Naive B cell (primary cell): Measurements from ENCODE around the gene RALGPS1. TPM values are rescaled to one million over a fixed set of nuclear protein-coding genes. Genes with fewer than 3 reads are reported as not detected.

Source experiments
- ATAC-seq, 2 donors: fragments of 150-1000 bp; cut with Tn5 transposase; 2 replicates each; pipeline ENCODE4 v1.10.0; 2021; ENCODE audit warnings: low read depth in 2 of 2, mild to moderate bottlenecking in 2 of 2, moderate library complexity in 2 of 2
- DNase-seq: peaks from one replicate; pipeline ENCODE4 v3.0.0; 2022
- H3K27ac Mint-ChIP-seq, 6 donors: one replicate each; pipeline ENCODE4 v1.8.0; 2020 to 2022; ENCODE audit warnings: mild to moderate bottlenecking in 6 of 6, mixed read lengths in 6 of 6, moderate library complexity in 5 of 6, inconsistent platforms in 2 of 6
- H3K27me3 Mint-ChIP-seq, 3 donors: one replicate each; pipeline ENCODE4 v1.8.0; 2021 to 2022; ENCODE audit warnings: mixed read lengths in 3 of 3, mild to moderate bottlenecking in 1 of 3
- H3K36me3 Mint-ChIP-seq, 2 donors: one replicate each; pipeline ENCODE4 v1.8.0; 2020 to 2022; ENCODE audit warnings: mixed read lengths in 2 of 2, inconsistent platforms in 1 of 2, mild to moderate bottlenecking in 1 of 2
- H3K4me1 Mint-ChIP-seq, 3 donors: one replicate each; pipeline ENCODE4 v1.8.0; 2020 to 2022; ENCODE audit warnings: mixed read lengths in 3 of 3, inconsistent platforms in 1 of 3, mild to moderate bottlenecking in 1 of 3, moderate library complexity in 1 of 3
- H3K4me3 Mint-ChIP-seq, 8 donors: one replicate each; pipeline ENCODE4 v1.8.0; 2020 to 2022; ENCODE audit warnings: mild to moderate bottlenecking in 8 of 8, mixed read lengths in 8 of 8, moderate library complexity in 8 of 8, inconsistent platforms in 2 of 8
- H3K9me3 Mint-ChIP-seq, 7 donors: one replicate each; pipeline ENCODE4 v1.8.0; 2020 to 2022; ENCODE audit warnings: mixed read lengths in 7 of 7, mild to moderate bottlenecking in 5 of 7, inconsistent platforms in 2 of 7, moderate library complexity in 1 of 7
- polyA plus RNA-seq, 6 donors: library from polyadenylated mRNA; unstranded; fragments of 300-500 nt; fragmentation: Illumina TruSeq; gene quantifications; one replicate each; pipeline ENCODE4 v1.2.3, GENCODE V29; 2021; ENCODE audit warnings: low read depth in 6 of 6

The RALGPS1 gene
- polyA plus RNA-seq, 6 donors from 2014 or later: 3.0 to 7.9 (median 5.4) TPM

- no peaks in the 10 kb centered on the region for H3K36me3 Mint-ChIP-seq
- DNase-seq: no peak
- no peak for ATAC-seq
Observed at GRCh38 chr9:126947529-126947928, 32.9 kb downstream of the RALGPS1 start.

GRCh38 chr9:126952205-126952977 is 37.8 kb downstream of the RALGPS1 start:
- no peaks in the 10 kb centered on the region for H3K9me3 Mint-ChIP-seq
- ATAC-seq: no peak
- no peaks in the 10 kb centered on the region for H3K27me3 Mint-ChIP-seq
- peaks cover 0 to 14% (median 6%) of the 10 kb centered on the region in 3 donors for H3K4me1 Mint-ChIP-seq
- H3K4me3 Mint-ChIP-seq: peak overlapping the region in 1 of 8 donors; percentile 21
- peak overlapping the region in 3 of 6 donors; percentile 29 to 97 (median 67) for H3K27ac Mint-ChIP-seq
- DNase-seq: no peak
- peaks cover 0 to 4% of the 10 kb centered on the region in 2 donors for H3K36me3 Mint-ChIP-seq

More at GRCh38 chr9:126947529-126947928, 32.9 kb downstream of the RALGPS1 start:
- Mint-ChIP-seq H3K27me3 (no peaks in the 10 kb centered on the region), H3K4me1 (peaks cover 0 to 17% (median 10%) of the 10 kb centered on the region in 3 donors), H3K27ac (peak overlapping the region in 1 of 6 donors; percentile 26), H3K4me3 (no peak overlapping the region), H3K9me3 (no peaks in the 10 kb centered on the region)

- no peaks in the 10 kb centered on the region for H3K9me3 Mint-ChIP-seq
- no peak for DNase-seq
- H3K4me3 Mint-ChIP-seq: no peak overlapping the region
- ATAC-seq: no peak
- H3K27me3 Mint-ChIP-seq: no peaks in the 10 kb centered on the region
- no peak overlapping the region for H3K27ac Mint-ChIP-seq
- H3K36me3 Mint-ChIP-seq: peaks cover 0 to 4% of the 10 kb centered on the region in 2 donors
- peaks cover 0 to 14% (median 6%) of the 10 kb centered on the region in 3 donors for H3K4me1 Mint-ChIP-seq
Observed at GRCh38 chr9:126953041-126953809, 38.6 kb downstream of the RALGPS1 start.

GRCh38 chr9:126955811-126956210 is 41.2 kb downstream of the RALGPS1 start:
- no peak overlapping the region for H3K4me3 Mint-ChIP-seq
- ATAC-seq (no peak), DNase-seq (no peak)
- no peaks in the 10 kb centered on the region for H3K27me3 Mint-ChIP-seq
- H3K27ac Mint-ChIP-seq: no peak overlapping the region
- peaks cover 0 to 28% (median 25%) of the 10 kb centered on the region in 3 donors for H3K4me1 Mint-ChIP-seq
- peaks cover 0 to 4% of the 10 kb centered on the region in 2 donors for H3K36me3 Mint-ChIP-seq
- H3K9me3 Mint-ChIP-seq: no peaks in the 10 kb centered on the region

GRCh38 chr9:126956917-126957686 is 42.5 kb downstream of the RALGPS1 start:
- DNase-seq: no peak
- Mint-ChIP-seq H3K36me3 (peaks cover 0 to 4% of the 10 kb centered on the region in 2 donors), H3K4me3 (no peak overlapping the region), H3K4me1 (peaks cover 0 to 29% (median 26%) of the 10 kb centered on the region in 3 donors), H3K27ac (peak overlapping the region in 2 of 6 donors; percentile 40 to 60), H3K9me3 (no peaks in the 10 kb centered on the region), H3K27me3 (no peaks in the 10 kb centered on the region)
- no peak for ATAC-seq

- Mint-ChIP-seq H3K4me1 (peaks cover 0 to 24% (median 21%) of the 10 kb centered on the region in 3 donors), H3K27me3 (no peaks in the 10 kb centered on the region), H3K36me3 (peaks cover 0 to 4% of the 10 kb centered on the region in 2 donors), H3K9me3 (no peaks in the 10 kb centered on the region), H3K27ac (no peak overlapping the region), H3K4me3 (no peak overlapping the region)
- no peak for ATAC-seq
- DNase-seq: no peak
Observed at GRCh38 chr9:126957687-126958053, 43.1 kb downstream of the RALGPS1 start.

- ATAC-seq: no peak
Observed at GRCh38 chr9:126959336-126959735, 44.8 kb downstream of the RALGPS1 start.

GRCh38 chr9:126959917-126960316 is 45.3 kb downstream of the RALGPS1 start:
- H3K4me1 Mint-ChIP-seq: peaks cover 0 to 24% (median 19%) of the 10 kb centered on the region in 3 donors

More at GRCh38 chr9:126959336-126959735, 44.8 kb downstream of the RALGPS1 start:
- Mint-ChIP-seq H3K27me3 (no peaks in the 10 kb centered on the region), H3K4me1 (peaks cover 0 to 24% (median 21%) of the 10 kb centered on the region in 3 donors), H3K4me3 (no peak overlapping the region), H3K9me3 (no peaks in the 10 kb centered on the region), H3K36me3 (peaks cover 0 to 6% of the 10 kb centered on the region in 2 donors), H3K27ac (peak overlapping the region in 1 of 6 donors; percentile 48)
- DNase-seq: no peak

GRCh38 chr9:126962336-126962735 is 47.8 kb downstream of the RALGPS1 start:
- Mint-ChIP-seq H3K27me3 (no peaks in the 10 kb centered on the region), H3K9me3 (no peaks in the 10 kb centered on the region), H3K4me3 (peak overlapping the region in 1 of 8 donors; percentile 68), H3K4me1 (peaks cover 0 to 24% (median 17%) of the 10 kb centered on the region in 3 donors), H3K36me3 (peaks cover 6 to 18% of the 10 kb centered on the region in 2 donors), H3K27ac (no peak overlapping the region)
- no peak for ATAC-seq
- DNase-seq: no peak

More at GRCh38 chr9:126959917-126960316, 45.3 kb downstream of the RALGPS1 start:
- H3K27ac Mint-ChIP-seq: no peak overlapping the region
- peaks cover 0 to 10% of the 10 kb centered on the region in 2 donors for H3K36me3 Mint-ChIP-seq
- no peak overlapping the region for H3K4me3 Mint-ChIP-seq
- ATAC-seq (no peak), DNase-seq (no peak)
- H3K9me3 Mint-ChIP-seq: no peaks in the 10 kb centered on the region
- no peaks in the 10 kb centered on the region for H3K27me3 Mint-ChIP-seq

GRCh38 chr9:126965077-126965476 is 50.5 kb downstream of the RALGPS1 start:
- ATAC-seq: no peak
- no peaks in the 10 kb centered on the region for H3K27me3 Mint-ChIP-seq
- H3K4me1 Mint-ChIP-seq: peaks cover 0 to 10% (median 9%) of the 10 kb centered on the region in 3 donors
- peaks cover 8 to 20% of the 10 kb centered on the region in 2 donors for H3K36me3 Mint-ChIP-seq
- no peak for DNase-seq
- no peaks in the 10 kb centered on the region for H3K9me3 Mint-ChIP-seq
- no peak overlapping the region for H3K27ac Mint-ChIP-seq
- H3K4me3 Mint-ChIP-seq: no peak overlapping the region

- Mint-ChIP-seq H3K9me3 (no peaks in the 10 kb centered on the region), H3K27ac (peak overlapping the region in 1 of 6 donors; percentile 35), H3K4me1 (peaks cover 0 to 6% (median 3%) of the 10 kb centered on the region in 3 donors), H3K36me3 (peaks cover 8 to 20% of the 10 kb centered on the region in 2 donors), H3K4me3 (no peak overlapping the region), H3K27me3 (no peaks in the 10 kb centered on the region)
- ATAC-seq (no peak), DNase-seq (no peak)
Observed at GRCh38 chr9:126965541-126966428, 51.2 kb downstream of the RALGPS1 start.

- no peak overlapping the region for H3K4me3 Mint-ChIP-seq
- H3K27ac Mint-ChIP-seq: no peak overlapping the region
- no peak for ATAC-seq
- no peaks in the 10 kb centered on the region for H3K27me3 Mint-ChIP-seq
- no peak for DNase-seq
- H3K36me3 Mint-ChIP-seq: peaks cover 13 to 16% of the 10 kb centered on the region in 2 donors
- H3K4me1 Mint-ChIP-seq: peaks cover 0 to 3% (median 0%) of the 10 kb centered on the region in 3 donors
- H3K9me3 Mint-ChIP-seq: no peaks in the 10 kb centered on the region
Observed at GRCh38 chr9:126971261-126971660, 56.7 kb downstream of the RALGPS1 start.
